Measurements from ENCODE around the gene PROSER2. TPM values are rescaled to one million over a fixed set of nuclear protein-coding genes. Genes with fewer than 3 reads are reported as not detected.

The PROSER2 gene
- total RNA-seq, 4 donors from 2014 or later = 2.5 to 5.9 (median 3.7) TPM

DNA sequence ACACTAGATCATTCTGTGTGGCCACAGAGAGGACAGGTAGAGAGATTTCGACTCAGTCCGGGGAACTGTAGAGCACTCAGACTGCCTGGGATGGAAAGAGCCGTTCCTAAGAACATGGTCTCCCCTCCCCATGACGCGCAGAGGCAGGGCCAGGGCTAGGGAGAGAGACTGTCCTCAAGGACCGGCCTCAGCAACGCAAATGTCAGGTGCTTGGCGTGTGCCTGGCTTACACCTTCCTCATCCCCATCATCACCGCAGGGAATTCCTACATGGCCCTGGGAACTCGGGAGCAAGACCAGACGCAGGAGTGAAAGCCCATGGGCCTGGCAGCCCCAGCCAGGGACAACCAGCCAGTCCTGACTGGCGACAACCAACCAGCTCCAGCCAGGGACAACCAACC, 55.6 kb downstream of the PROSER2 start:
- Histone ChIP-seq H3K27me3 (no peaks in the 10 kb centered on the region), H3K36me3 (no peaks in the 10 kb centered on the region), H3K27ac (replicated peaks in 1 of 4) (no peak overlapping the region), H3K9me3 (no peaks in the 10 kb centered on the region), H3K4me3 (no peak overlapping the region), H3K4me1 (peaks cover 21 to 23% (median 22%) of the 10 kb centered on the region in 4 donors)
- no peak for DNase-seq (ENCODE audit: extremely low spot score)
- WGBS = 89% methylated on average over 8 of the region's 12 CpGs
- TF ChIP-seq POLR2A (IDR thresholded peaks at IDR 0.05; ENCODE audit: low read depth) (no peak), POLR2AphosphoS5 (IDR thresholded peaks at IDR 0.05) (no peak), EP300 (IDR thresholded peaks at IDR 0.05) (no peak), CTCF (IDR thresholded peaks at IDR 0.05) (no peak)
- intact Hi-C loops (cut with DNase I) = no loop called here

DNA sequence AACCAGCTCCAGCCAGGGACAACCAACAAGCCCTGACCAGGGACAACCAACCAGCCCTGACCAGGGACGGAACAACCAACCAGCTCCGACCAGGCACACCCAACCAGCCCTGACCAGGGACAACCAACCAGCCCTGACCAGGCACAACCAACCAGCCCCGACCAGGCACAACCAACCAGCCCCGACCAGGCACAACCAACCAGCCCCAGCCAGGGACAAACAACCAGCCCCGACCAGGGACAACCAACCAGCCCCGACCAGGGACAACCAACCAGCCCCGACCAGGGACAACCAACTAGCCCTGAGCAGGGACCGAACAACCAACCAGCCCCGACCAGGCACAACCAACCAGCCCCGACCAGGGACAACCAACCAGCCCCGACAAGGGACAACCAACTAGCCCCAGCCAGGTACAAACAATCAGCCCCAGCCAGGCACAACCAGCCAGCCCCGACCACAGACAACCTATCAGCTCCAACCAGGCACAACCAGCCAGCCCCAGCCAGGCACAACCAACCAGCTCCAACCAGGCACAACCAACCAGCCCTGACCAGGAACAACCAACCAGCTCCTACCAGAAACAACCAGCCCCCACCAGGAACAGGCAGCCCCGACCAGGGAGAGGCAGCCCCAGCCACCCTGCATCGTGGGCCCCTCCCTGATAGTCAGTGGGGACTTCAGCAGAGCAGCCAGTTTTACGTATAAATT, 56.4 kb downstream of the PROSER2 start:
- peaks cover 18% of the 10 kb centered on the region in 4 donors for H3K4me1 ChIP-seq
- H3K27me3 ChIP-seq = no peaks in the 10 kb centered on the region
- H3K9me3 ChIP-seq = no peaks in the 10 kb centered on the region
- no peak overlapping the region for H3K4me3 ChIP-seq
- WGBS = 96% methylated on average over 9 of the region's 15 CpGs
- H3K27ac ChIP-seq (replicated peaks in 1 of 4) = no peak overlapping the region
- intact Hi-C loops (cut with DNase I) = no loop called here
- TF ChIP-seq POLR2AphosphoS5 (IDR thresholded peaks at IDR 0.05) (no peak), POLR2A (IDR thresholded peaks at IDR 0.05; ENCODE audit: low read depth) (no peak), CTCF (IDR thresholded peaks at IDR 0.05) (no peak), EP300 (IDR thresholded peaks at IDR 0.05) (no peak)
- no peaks in the 10 kb centered on the region for H3K36me3 ChIP-seq
- DNase-seq (ENCODE audit: extremely low spot score) = no peak

DNA sequence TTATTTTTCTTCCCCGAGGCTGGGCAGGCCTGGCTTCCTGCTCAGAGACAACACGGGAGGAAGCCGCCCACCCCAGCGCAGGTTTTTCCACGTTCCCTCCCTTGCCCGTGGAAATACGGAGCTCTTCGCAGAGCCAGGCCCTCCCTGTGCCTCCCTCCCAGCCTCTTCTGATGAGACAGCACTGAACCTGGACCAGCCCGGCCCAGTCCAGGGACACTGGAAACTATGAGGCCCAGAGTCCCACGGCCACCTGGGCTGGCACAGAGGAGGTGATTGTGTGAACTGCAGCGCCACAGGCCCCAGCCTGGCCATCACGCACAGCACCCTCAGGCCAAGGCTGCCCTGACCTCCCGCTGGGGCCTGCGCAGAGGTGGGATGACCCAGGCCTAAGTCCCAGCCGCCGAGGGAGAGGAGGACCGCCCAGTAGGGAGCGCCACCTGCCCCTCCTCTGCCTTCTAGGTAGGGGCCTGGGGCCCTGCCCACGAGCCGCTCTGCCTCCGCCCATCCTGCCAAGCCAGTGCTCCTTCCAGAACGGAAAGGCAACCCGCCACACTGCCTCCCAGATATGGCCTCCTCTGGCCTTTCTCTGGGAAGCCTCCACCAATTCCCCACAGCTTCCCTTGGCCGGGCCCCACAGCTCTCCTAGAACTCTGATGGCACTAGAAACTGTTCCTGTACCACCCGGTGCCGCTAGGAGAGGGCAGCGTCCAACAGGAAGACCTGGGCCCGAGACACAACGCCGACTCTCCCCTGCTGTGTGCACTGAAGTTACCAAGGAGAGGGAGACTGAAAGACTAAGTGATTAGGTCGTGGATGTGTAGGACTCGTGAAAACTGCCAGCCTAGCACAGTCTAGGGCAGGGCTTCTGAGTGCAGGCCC, 57.2 kb downstream of the PROSER2 start:
- intact Hi-C loops (cut with DNase I) = no loop called here
- Histone ChIP-seq H3K9me3 (no peaks in the 10 kb centered on the region), H3K4me3 (no peak overlapping the region), H3K27me3 (no peaks in the 10 kb centered on the region), H3K4me1 (peaks cover 9 to 10% (median 9%) of the 10 kb centered on the region in 4 donors), H3K27ac (replicated peaks in 1 of 4) (no peak overlapping the region), H3K36me3 (no peaks in the 10 kb centered on the region)
- WGBS = 87% methylated on average over 19 of the region's 32 CpGs
- TF ChIP-seq CTCF (IDR thresholded peaks at IDR 0.05) = no peak
- TF ChIP-seq POLR2AphosphoS5 (IDR thresholded peaks at IDR 0.05) = no peak
- TF ChIP-seq POLR2A (IDR thresholded peaks at IDR 0.05; ENCODE audit: low read depth) = no peak
- no peak for TF ChIP-seq EP300 (IDR thresholded peaks at IDR 0.05)
- no peak for DNase-seq (ENCODE audit: extremely low spot score)

- no peak for DNase-seq (ENCODE audit: extremely low spot score)
- TF ChIP-seq POLR2A (IDR thresholded peaks at IDR 0.05; ENCODE audit: low read depth) (no peak), EP300 (IDR thresholded peaks at IDR 0.05) (no peak), CTCF (IDR thresholded peaks at IDR 0.05) (no peak), POLR2AphosphoS5 (IDR thresholded peaks at IDR 0.05) (no peak)
- intact Hi-C loops (cut with DNase I) = no loop called here
- no peaks in the 10 kb centered on the region for H3K9me3 ChIP-seq
- 93% methylated on average over 8 of the region's 11 CpGs for WGBS
- no peak overlapping the region for H3K4me3 ChIP-seq
- peaks cover 3% of the 10 kb centered on the region in 4 donors for H3K4me1 ChIP-seq
- H3K27ac ChIP-seq (replicated peaks in 1 of 4) = no peak overlapping the region
- no peaks in the 10 kb centered on the region for H3K27me3 ChIP-seq
- no peaks in the 10 kb centered on the region for H3K36me3 ChIP-seq
Measured at GRCh38 chr10:11881030-11881476, 57.9 kb downstream of the PROSER2 start.

All from esophagus muscularis mucosa (tissue), 4 donors.